IPS DF 6.9 (cell line): Measurements from ENCODE around the gene NUBP2.

Experiments used
- DNase-seq: peaks from one replicate; pipeline ENCODE4 v3.0.0-alpha.2; 2013; ENCODE audit warnings: low read depth, low spot score
- H3K27ac ChIP-seq: one replicate; pipeline ENCODE4 v1.5.1; 2013; ENCODE audit warnings: low read length, control low read depth
- H3K27me3 ChIP-seq: 2 replicates; pipeline ENCODE4 v1.6.1; 2013; ENCODE audit warnings: mild to moderate bottlenecking, low read length; ENCODE audit not compliant: control insufficient read depth, insufficient read depth
- H3K36me3 ChIP-seq: 2 replicates; pipeline ENCODE4 v1.6.1; 2013; ENCODE audit warnings: low read length; ENCODE audit not compliant: control insufficient read depth, insufficient read depth
- H3K4me1 ChIP-seq: 2 replicates; pipeline ENCODE4 v1.6.1; 2013; ENCODE audit warnings: low read length; ENCODE audit not compliant: control insufficient read depth, insufficient read depth
- H3K4me3 ChIP-seq: 2 replicates; pipeline ENCODE4 v1.5.1; 2013; ENCODE audit warnings: mild to moderate bottlenecking, low read length
- H3K9me3 ChIP-seq: 2 replicates; pipeline ENCODE4 v1.6.1; 2013; ENCODE audit warnings: low read length, inconsistent platforms; ENCODE audit not compliant: control insufficient read depth, insufficient read depth
- WGBS: extraction: QIAGEN DNeasy Blood & Tissue Kit; methylation state at CpG from one replicate; pipeline ENCODE4 v1.1.7; 2013; ENCODE audit warnings: mixed read lengths, missing lambda C conversion rate; ENCODE audit not compliant: insufficient read length, insufficient coverage; 5-methylcytosine and 5-hydroxymethylcytosine counted together

The NUBP2 gene

DNA sequence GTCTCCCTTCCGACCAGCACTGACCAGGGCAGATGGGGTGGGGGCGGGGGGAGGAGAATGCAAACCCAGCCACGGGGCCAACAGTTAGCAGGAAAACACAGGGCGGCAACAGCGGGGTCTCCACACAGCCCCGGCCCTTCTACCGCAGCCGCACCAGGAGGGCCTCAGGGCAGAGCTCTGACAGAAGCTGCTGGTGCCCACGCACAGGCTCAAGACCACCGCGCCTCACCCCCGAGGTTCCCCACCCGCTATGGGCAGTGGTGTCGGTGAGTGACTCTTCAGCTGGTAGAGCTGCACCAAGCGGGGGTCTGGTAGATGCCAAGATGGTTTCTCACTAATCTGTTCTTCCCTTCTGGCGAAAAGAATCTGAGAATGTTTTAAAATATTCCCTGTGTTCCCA, 27.8 kb downstream of the NUBP2 start:
- Histone ChIP-seq H3K27ac (no peak overlapping the region), H3K9me3 (no peaks in the 10 kb centered on the region), H3K36me3 (0 out of 2 replicates have a peak, but pooled peaks cover 2% of the 10 kb centered on the region), H3K27me3 (no peaks in the 10 kb centered on the region), H3K4me3 (no peak overlapping the region), H3K4me1 (no peaks in the 10 kb centered on the region)
- no peak for DNase-seq
- WGBS = no CpG with 5 or more reads among the region's 16 CpGs

DNA sequence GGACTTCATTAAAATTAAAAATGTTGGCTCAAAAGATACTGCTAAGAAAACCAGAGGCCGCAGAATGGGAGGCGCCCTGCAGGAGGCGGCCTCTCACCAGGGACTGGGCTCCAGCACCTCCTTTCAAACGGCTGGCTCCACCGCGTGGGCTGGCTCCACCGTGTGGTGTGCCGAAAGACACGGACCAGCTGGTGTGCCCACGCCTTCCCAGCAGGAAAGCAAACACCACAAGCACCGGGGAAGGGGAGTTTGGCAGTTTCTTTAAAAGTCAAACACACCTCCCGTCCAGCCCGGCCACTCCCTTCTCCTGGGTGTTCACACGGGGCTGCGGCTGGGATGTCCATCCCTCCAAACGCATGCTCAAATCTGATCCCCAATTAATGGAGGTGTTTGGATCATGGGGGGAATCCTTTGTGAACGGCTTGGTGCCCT, 30.0 kb downstream of the NUBP2 start:
- Histone ChIP-seq H3K27ac (no peak overlapping the region), H3K36me3 (peaks cover 10% of the 10 kb centered on the region; the same call in 1 of the 2 replicates), H3K27me3 (no peaks in the 10 kb centered on the region), H3K9me3 (no peaks in the 10 kb centered on the region), H3K4me3 (no peak overlapping the region), H3K4me1 (no peaks in the 10 kb centered on the region)
- DNase-seq = no peak
- no CpG with 5 or more reads among the region's 17 CpGs for WGBS

- DNase-seq = no peak
- no peak overlapping the region for H3K27ac ChIP-seq
- H3K9me3 ChIP-seq = no peaks in the 10 kb centered on the region
- WGBS = no CpG with 5 or more reads among the region's 11 CpGs
- no peaks in the 10 kb centered on the region for H3K4me1 ChIP-seq
- H3K27me3 ChIP-seq = no peaks in the 10 kb centered on the region
- H3K36me3 ChIP-seq = peaks cover 15% of the 10 kb centered on the region; the same call in 1 of the 2 replicates
- H3K4me3 ChIP-seq = no peak overlapping the region
These were observed 32.7 kb downstream of the NUBP2 start for GRCh38 chr16:1815461-1815860.

GRCh38 chr16:1816396-1817275, 33.9 kb downstream of the NUBP2 start:
- WGBS = no CpG with 5 or more reads among the region's 40 CpGs
- no peak for DNase-seq
- H3K4me1 ChIP-seq = no peaks in the 10 kb centered on the region

DNA sequence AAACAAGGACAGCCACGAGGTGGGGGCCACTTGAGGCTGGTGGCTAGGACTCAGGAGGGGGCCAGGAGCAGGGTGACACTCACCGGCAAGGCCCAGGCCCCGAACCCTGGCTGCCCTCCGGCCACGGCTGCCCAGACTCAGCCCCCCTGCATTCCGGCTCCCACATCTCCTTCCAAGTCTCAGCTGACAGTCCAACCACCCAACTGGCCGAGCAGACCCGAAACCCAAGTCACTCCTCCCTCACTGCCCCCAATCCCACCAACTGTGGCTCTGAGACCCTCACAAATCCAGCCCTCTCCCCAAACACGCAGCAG, 34.5 kb downstream of the NUBP2 start:
- DNase-seq = no peak
- H3K27ac ChIP-seq = no peak overlapping the region
- WGBS = no CpG with 5 or more reads among the region's 9 CpGs
- no peak overlapping the region for H3K4me3 ChIP-seq
- no peaks in the 10 kb centered on the region for H3K27me3 ChIP-seq
- no peaks in the 10 kb centered on the region for H3K9me3 ChIP-seq
- H3K4me1 ChIP-seq = no peaks in the 10 kb centered on the region
- peaks cover 17% of the 10 kb centered on the region; the same call in 1 of the 2 replicates for H3K36me3 ChIP-seq

More at GRCh38 chr16:1816396-1817275, 33.9 kb downstream of the NUBP2 start:
- H3K27ac ChIP-seq = no peak overlapping the region
- no peaks in the 10 kb centered on the region for H3K9me3 ChIP-seq
- H3K27me3 ChIP-seq = no peaks in the 10 kb centered on the region
- no peak overlapping the region for H3K4me3 ChIP-seq
- H3K36me3 ChIP-seq = peaks cover 15% of the 10 kb centered on the region; the same call in 1 of the 2 replicates

GRCh38 chr16:1817716-1818115, 35.0 kb downstream of the NUBP2 start:
- Histone ChIP-seq H3K27ac (no peak overlapping the region), H3K27me3 (no peaks in the 10 kb centered on the region), H3K4me1 (no peaks in the 10 kb centered on the region), H3K9me3 (no peaks in the 10 kb centered on the region), H3K36me3 (peaks cover 17% of the 10 kb centered on the region; the same call in 1 of the 2 replicates), H3K4me3 (no peak overlapping the region)
- WGBS = no CpG with 5 or more reads among the region's 17 CpGs
- DNase-seq = no peak

DNA sequence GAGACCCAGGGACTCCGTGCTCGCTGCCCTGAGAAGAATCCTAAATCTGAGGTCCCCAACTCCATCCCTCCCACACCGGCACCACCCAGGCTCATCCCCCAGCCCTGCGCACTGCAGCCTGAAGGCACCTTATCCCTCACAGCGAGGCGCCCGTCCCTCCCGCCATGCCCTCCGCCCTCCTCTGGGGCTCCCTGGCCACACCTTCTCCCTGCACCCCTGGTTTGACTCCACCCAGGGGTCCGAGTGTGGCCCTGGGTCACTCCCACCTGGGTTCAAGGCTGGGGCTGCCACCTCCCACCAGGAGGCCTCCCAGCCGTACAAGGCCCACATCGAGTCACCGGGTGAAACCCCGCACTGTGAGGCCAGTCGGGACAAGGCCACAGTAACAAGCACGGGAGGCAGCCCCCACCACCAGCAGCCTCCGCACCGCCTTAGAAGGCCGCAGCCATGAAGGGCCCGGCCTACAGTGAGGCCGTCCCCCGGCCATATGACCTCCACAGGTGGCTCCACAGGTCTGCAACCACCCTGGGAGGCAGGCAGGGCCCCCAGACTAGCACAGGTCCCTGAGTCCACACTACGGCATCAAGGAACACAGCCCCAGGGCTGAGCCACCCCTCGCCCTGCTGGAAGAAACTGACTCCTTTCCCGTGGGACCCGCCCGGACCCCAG, 35.6 kb downstream of the NUBP2 start:
- H3K27ac ChIP-seq = no peak overlapping the region
- H3K36me3 ChIP-seq = peaks cover 17% of the 10 kb centered on the region; the same call in 1 of the 2 replicates

DNA sequence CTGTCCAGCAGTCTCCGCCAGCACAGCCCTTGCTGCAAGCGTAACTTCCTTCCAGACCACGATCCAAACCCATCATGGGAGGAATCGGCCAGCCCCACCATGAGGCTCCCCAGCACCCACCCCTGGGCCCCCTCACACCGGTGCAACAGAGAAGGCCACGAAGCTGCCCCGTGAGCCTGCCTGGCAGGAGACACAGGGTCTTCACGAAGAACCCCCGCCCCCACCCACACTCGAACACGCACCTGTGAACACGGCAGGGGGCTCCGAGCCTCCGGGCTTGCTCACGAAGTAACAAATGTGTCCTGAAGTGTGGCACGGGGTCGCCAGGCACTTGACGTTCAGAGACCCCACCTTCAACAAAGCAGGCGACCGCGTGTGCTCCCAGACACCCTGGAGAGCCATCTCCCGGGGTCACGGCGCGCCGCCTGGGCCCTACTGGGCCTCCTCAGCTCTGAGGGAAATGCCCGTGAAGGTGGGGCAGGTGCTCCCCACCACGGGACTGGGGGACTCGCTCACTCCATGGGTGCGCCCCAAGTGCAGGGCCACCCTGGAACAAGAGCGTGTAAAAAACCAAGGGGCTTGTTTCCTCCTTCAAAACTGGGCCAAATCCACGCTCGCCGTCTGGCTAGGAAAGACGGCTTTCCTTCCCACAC, 36.2 kb downstream of the NUBP2 start:
- Histone ChIP-seq H3K27ac (no peak overlapping the region), H3K27me3 (no peaks in the 10 kb centered on the region), H3K4me3 (no peak overlapping the region), H3K4me1 (no peaks in the 10 kb centered on the region), H3K36me3 (peaks cover 17% of the 10 kb centered on the region; the same call in 1 of the 2 replicates), H3K9me3 (no peaks in the 10 kb centered on the region)
- no CpG with 5 or more reads among the region's 35 CpGs for WGBS
- DNase-seq = no peak

More for the DNA sequence above, 35.6 kb downstream of the NUBP2 start:
- Histone ChIP-seq H3K4me3 (no peak overlapping the region), H3K27me3 (no peaks in the 10 kb centered on the region), H3K4me1 (no peaks in the 10 kb centered on the region), H3K9me3 (no peaks in the 10 kb centered on the region)
- no CpG with 5 or more reads among the region's 27 CpGs for WGBS
- no peak for DNase-seq

- no CpG with 5 or more reads among the region's 15 CpGs for WGBS
These were observed 36.9 kb downstream of the NUBP2 start for GRCh38 chr16:1819611-1820010.

More at GRCh38 chr16:1819611-1820010, 36.9 kb downstream of the NUBP2 start:
- H3K4me1 ChIP-seq = no peaks in the 10 kb centered on the region
- no peak overlapping the region for H3K4me3 ChIP-seq
- no peak for DNase-seq
- no peaks in the 10 kb centered on the region for H3K9me3 ChIP-seq
- no peaks in the 10 kb centered on the region for H3K27me3 ChIP-seq
- H3K27ac ChIP-seq = no peak overlapping the region
- H3K36me3 ChIP-seq = peaks cover 17% of the 10 kb centered on the region; the same call in 1 of the 2 replicates
